ENCODE data around the gene EXD1.
"Not testable (repeated sequence)": the region's sequence is repeated elsewhere in the genome, so short reads cannot be mapped to it uniquely, and the experiment has no call there.

GRCh38 chr15:41235228-41235627, 4.7 kb upstream of the EXD1 start:
- not testable (repeated sequence) for TF ChIP-seq EZH2 (IDR thresholded peaks at IDR 0.05; ENCODE audit: borderline replicate concordance, low read length); CTCF (IDR thresholded peaks at IDR 0.05; ENCODE audit: low read length)

Data from OCI-LY1 (cell line).